CD4-positive, alpha-beta T cell treated with Interleukin-17A for 4 hours (primary cell): ENCODE measurements around the gene ELF3.
"Not testable (repeated sequence)": the region's sequence is repeated elsewhere in the genome, so short reads cannot be mapped to it uniquely, and the experiment has no call there.

Experiments
- DNase-seq: peaks from one replicate; pipeline ENCODE4 v3.0.0-alpha.2; 2020; ENCODE audit warnings: mixed read lengths

The ELF3 gene

GRCh38 chr1:202036595-202037387 lies 26.4 kb downstream of the ELF3 start:
- DNase-seq: no peak

DNA sequence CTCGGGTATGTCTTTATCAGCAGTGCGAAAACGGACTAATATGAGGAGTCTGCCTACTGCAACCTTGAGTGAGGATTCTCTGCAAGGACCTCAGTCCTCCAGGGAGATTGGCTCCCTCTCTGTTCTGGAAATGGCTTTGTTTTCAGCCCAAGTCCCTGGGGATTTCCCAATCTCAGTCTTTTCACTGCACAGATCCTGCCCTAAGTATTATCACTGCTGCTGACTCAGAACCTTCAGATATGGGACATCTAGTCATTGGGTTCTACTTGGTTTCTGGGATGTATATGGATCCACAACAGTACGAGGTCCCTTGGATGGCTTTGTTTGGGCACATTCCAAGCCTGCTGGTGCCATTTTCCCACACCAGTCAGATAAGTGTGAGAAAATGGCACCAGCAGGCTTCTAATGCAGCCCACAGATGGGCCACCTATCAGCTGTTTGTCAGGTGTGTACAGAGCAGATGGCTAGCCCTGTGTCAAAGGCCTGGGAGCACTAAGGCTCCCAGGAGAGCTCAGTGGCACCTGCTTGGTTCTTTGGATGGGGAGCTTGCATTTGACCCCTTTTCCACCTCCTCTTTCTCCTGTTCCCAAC lies 27.4 kb downstream of the ELF3 start:
- DNase-seq: no peak

GRCh38 chr1:202038688-202039346 lies 28.4 kb downstream of the ELF3 start:
- no peak for DNase-seq

DNA sequence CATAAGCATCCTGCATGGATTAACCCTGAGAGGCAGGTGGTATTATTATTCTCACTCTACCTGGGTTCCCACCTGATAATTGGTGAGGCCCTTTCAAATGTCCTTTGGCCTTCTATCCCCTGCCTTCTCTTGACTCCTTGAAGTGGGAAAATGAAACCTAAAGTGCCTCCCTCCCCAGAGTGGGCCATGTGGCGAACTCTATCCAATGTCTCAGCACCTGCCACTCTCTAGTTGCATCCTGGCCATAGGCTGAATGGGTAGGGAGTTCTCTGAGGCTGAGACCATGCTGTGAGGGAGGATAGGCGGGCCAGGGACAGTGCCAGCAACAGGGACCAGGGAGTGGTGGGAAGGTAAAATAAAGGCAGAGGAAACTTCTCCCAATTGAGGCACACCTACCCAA lies 35.3 kb downstream of the ELF3 start:
- DNase-seq: no peak

GRCh38 chr1:202046227-202046626 lies 35.8 kb downstream of the ELF3 start:
- DNase-seq: no peak

- no peak for DNase-seq
Observed at GRCh38 chr1:202046748-202047708, 36.6 kb downstream of the ELF3 start.

DNA sequence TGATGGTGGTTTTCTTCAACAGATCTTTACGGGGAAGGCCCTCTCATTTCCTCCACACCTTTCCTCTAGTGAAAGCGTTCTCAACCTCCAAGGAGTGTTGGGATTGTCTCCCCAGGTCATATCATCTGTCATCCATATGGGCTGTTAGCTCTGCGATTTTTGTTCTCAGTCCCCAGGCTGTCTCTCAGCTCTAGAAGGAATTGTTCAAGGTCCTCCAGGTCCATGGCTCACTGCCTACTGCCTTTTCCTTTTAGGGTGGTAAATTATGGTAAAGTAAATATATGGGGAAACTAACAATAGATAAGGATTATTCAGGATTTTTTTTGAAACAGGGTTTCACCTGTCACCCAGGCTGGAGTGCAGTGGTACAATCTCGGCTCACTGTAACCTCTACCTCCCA lies 37.6 kb downstream of the ELF3 start:
- no peak for DNase-seq

DNA sequence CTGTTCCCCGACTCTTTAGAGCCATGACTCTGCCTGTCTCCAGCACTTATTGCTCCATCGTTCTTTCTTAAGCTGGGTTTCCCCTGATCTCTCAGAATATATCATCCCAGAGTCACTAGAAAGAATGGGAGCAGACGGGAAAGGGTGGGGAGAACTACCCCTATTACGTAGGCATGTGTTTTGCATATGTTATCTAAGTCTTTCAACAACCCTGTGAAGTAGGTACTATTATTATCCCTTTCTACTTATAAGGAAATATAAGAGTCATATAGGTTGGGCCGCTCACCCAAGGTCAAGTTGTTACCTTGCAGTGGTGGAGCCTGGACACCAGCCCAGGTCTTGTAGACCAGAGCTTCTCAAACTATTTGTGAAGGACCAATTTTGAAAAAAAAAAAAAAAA lies 38.7 kb downstream of the ELF3 start:
- no peak for DNase-seq

- no peak for DNase-seq
Observed at GRCh38 chr1:202054094-202054493, 43.7 kb downstream of the ELF3 start.

- DNase-seq: not testable (repeated sequence)
Observed at GRCh38 chr1:202054673-202055072, 44.3 kb downstream of the ELF3 start.

DNA sequence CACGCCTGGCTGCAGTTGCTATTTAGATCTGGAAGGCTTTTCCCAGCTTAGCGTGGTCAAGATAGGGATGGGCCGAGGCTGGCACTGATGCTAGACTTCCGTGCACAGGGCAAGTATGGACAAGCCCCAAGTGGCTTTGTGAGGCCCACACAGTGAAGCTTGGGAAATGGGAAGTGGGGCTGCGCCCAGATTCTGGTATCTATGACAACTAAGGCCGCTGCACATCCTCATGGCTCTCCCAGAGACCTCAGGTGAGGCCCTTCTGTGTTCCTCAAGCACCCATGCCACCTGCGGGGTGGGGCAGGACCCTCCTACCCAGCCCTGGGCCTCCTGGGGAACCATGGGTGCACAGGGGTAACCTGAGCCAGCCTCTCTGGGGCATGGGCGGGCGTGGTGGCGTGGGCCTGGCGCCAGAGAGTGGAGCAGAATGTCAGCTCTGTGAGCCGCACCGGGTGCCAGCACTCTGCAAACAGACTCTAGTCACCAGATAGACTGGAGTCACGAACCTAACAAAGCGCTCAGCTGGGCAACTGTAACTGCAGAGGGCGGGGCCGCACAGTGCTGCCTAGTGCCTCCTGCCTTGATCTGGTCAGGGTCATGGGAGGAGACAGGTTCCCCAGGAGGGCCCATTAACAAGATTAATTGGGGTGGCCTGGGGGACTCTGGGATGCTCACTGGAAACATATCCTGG lies 46.4 kb downstream of the ELF3 start:
- DNase-seq: no peak

DNA sequence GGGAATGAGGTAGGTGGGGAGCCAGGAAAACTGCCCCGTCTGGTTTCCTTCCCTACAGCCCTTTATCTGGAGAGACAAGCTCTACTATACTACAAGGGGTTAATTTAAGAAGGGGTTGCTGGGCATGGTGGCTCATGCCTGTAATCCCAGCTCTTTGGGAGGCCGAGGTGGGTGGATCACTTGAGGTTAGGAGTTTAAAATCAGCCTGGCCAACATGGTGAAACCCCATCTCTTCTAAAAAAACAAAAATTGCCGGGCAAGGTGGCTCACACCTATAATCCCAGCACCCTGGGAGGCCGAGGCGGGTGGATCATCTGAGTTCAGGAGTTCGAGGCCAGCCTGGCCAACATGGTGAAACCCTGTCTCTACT lies 46.9 kb downstream of the ELF3 start:
- DNase-seq: not testable (repeated sequence)

GRCh38 chr1:202058001-202058908 lies 47.9 kb downstream of the ELF3 start:
- DNase-seq: no peak

- no peak for DNase-seq
Observed at GRCh38 chr1:202061055-202061454, 50.7 kb downstream of the ELF3 start.

DNA sequence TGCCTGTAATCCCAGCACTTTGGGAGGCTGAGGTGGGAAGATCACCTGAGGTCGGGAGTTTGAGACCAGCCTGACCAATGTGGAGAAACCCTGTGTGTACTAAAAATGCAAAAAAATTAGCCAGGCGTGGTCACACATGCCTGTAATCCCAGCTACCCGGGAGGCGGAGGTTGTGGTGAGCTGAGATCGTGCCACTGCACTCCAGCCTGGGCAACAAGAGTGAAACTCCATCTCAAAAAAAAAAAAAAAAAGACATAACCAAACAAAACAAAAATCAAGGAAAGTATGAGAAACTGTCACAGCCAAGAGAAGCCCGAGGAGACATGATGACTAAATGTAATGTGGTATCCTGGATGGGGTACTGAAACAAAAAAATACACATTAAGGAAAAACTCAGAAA lies 51.4 kb downstream of the ELF3 start:
- not testable (repeated sequence) for DNase-seq

DNA sequence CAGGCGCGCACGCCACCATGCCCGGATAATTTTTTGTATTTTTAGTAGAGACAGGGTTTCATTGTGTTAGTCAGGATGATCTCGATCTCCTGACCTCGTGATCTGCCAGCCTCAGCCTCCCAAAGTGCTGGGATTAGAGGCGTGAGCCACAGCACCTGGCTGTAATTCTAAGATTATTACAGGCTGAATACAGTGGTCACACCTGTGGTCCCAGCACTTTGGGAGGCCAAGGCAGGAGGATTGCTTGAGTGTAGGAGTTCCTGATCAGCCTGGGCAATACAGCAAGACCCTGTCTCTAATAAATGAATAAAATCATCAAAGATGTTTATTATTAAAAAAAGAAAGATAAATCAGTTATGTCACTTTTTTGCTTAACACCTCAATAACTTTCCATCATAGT lies 52.2 kb downstream of the ELF3 start:
- DNase-seq: not testable (repeated sequence)

DNA sequence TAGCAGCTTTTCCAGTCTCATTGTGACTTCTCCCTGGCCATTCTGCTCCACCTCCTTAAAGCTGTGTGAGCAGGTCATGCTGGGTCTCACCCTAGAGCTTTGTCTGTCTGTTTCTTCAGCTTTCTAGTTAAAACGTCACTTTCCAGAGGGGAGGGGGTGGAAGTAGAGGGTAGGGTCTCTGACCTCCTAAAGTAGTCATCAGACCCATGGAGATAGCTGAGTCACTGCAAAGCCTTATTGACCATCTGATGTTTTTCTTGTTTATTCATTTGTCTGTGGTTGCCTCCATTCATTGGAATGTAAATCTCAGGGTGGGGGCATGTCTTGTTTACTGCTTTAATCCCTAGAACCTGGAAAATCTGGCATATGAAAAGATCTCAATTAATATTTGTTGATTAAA lies 52.7 kb downstream of the ELF3 start:
- DNase-seq: no peak

GRCh38 chr1:202064889-202065312 lies 54.5 kb downstream of the ELF3 start:
- not testable (repeated sequence) for DNase-seq
